ENCODE results near the gene MSI1.
"Not testable (repeated sequence)": the region's sequence is repeated elsewhere in the genome, so short reads cannot be mapped to it uniquely, and the experiment has no call there.

Gene MSI1

GRCh38 chr12:120356567-120357030 lies 12.4 kb downstream of the MSI1 start:
- peak; percentile 82 for DNase-seq
- ATAC-seq = peak; percentile 95

- DNase-seq (no peak), ATAC-seq (no peak)
Measured at GRCh38 chr12:120353556-120354317, 15.2 kb downstream of the MSI1 start.

- ATAC-seq (no peak), DNase-seq (no peak)
Measured at GRCh38 chr12:120353136-120353535, 15.8 kb downstream of the MSI1 start.

- ATAC-seq (no peak), DNase-seq (no peak)
Measured at GRCh38 chr12:120352117-120352516, 16.8 kb downstream of the MSI1 start.

GRCh38 chr12:120350576-120351350 lies 18.2 kb downstream of the MSI1 start:
- DNase-seq (no peak), ATAC-seq (no peak)

GRCh38 chr12:120347766-120348165 lies 21.2 kb downstream of the MSI1 start:
- no peak for ATAC-seq
- DNase-seq = no peak

GRCh38 chr12:120346681-120347080 lies 22.3 kb downstream of the MSI1 start:
- no peak for DNase-seq

GRCh38 chr12:120346031-120346430 lies 22.9 kb downstream of the MSI1 start:
- no peak for DNase-seq

More at GRCh38 chr12:120346681-120347080, 22.3 kb downstream of the MSI1 start:
- ATAC-seq = no peak

GRCh38 chr12:120343692-120344091 lies 25.3 kb downstream of the MSI1 start:
- ATAC-seq = no peak
- no peak for DNase-seq

More at GRCh38 chr12:120346031-120346430, 22.9 kb downstream of the MSI1 start:
- no peak for ATAC-seq

GRCh38 chr12:120343039-120343537 lies 25.9 kb downstream of the MSI1 start:
- no peak for ATAC-seq
- no peak for DNase-seq

- no peak for DNase-seq
- no peak for ATAC-seq
Measured at GRCh38 chr12:120342175-120343038, 26.6 kb downstream of the MSI1 start.

- no peak for DNase-seq
- ATAC-seq = no peak
Measured at GRCh38 chr12:120339256-120339655, 29.7 kb downstream of the MSI1 start.

- DNase-seq (no peak), ATAC-seq (no peak)
Measured at GRCh38 chr12:120337730-120338129, 31.2 kb downstream of the MSI1 start.

GRCh38 chr12:120336392-120336791 lies 32.6 kb downstream of the MSI1 start:
- not testable (repeated sequence) for DNase-seq, ATAC-seq

GRCh38 chr12:120335447-120335846 lies 33.5 kb downstream of the MSI1 start:
- ATAC-seq = not testable (repeated sequence)

GRCh38 chr12:120332523-120332922 lies 36.4 kb downstream of the MSI1 start:
- ATAC-seq = no peak
- no peak for DNase-seq

More at GRCh38 chr12:120335447-120335846, 33.5 kb downstream of the MSI1 start:
- peak; percentile 60 for DNase-seq

GRCh38 chr12:120332041-120332440 lies 36.9 kb downstream of the MSI1 start:
- ATAC-seq (no peak), DNase-seq (no peak)

- ATAC-seq (no peak), DNase-seq (no peak)
Measured at GRCh38 chr12:120331390-120331789, 37.6 kb downstream of the MSI1 start.

GRCh38 chr12:120328228-120328627 lies 40.7 kb downstream of the MSI1 start:
- DNase-seq = no peak
- no peak for ATAC-seq

GRCh38 chr12:120327593-120327992 lies 41.4 kb downstream of the MSI1 start, which contains the start of gene PLA2G1B:
Gene PLA2G1B (minus strand): TSS chr12:120327779. CDS start chr12:120327753, 26 bp downstream.
- no peak for ATAC-seq

GRCh38 chr12:120324841-120325417 lies 44.0 kb downstream of the MSI1 start:
- no peak for ATAC-seq
- DNase-seq = no peak

More at GRCh38 chr12:120327593-120327992, 41.4 kb downstream of the MSI1 start, which contains the start of gene PLA2G1B:
- DNase-seq = no peak
